SIG-M5 treated with dmso at 0.1 percent for 504 hours (cell line): ENCODE results near the gene ERICH6B.
"Not testable (repeated sequence)": the region's sequence is repeated elsewhere in the genome, so short reads cannot be mapped to it uniquely, and the experiment has no call there.

Experiments used
- DNase-seq: peaks from one replicate; lab custom pipeline; 2025; ENCODE audit not compliant: unreplicated experiment; lab: John Stamatoyannopoulos, UW

The ERICH6B gene

GRCh38 chr13:45615501-45616101 is at the start of gene ERICH6B:
Gene ERICH6B (minus strand): TSS chr13:45615739. CDS start chr13:45597005, 18,734 bp downstream.
- DNase-seq, result no peak

GRCh38 chr13:45662903-45663302 is 47.4 kb upstream of the ERICH6B start:
- DNase-seq, result not testable (repeated sequence)

- no peak for DNase-seq
Measured at GRCh38 chr13:45662162-45662561, 46.6 kb upstream of the ERICH6B start.

DNA sequence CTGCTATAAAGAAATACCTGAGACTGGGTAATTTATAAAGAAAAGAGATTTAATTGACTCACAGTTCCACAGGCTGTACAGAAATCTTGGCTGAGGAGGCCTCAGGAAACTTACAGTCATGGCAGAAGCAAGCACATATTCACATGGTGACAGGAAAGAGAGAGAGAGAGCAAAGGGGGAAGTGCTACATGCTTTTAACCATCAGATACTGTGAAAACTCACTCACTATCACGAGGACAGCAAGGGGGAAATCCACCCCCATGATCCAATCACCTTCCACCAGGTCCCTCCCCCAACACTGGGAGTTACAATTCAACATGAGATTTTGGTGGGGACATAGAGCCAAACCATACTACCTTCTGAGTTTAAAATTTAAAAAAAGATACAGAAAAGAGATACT is 44.9 kb upstream of the ERICH6B start:
- not testable (repeated sequence) for DNase-seq

GRCh38 chr13:45659536-45659935 is 44.0 kb upstream of the ERICH6B start:
- DNase-seq, result no peak

DNA sequence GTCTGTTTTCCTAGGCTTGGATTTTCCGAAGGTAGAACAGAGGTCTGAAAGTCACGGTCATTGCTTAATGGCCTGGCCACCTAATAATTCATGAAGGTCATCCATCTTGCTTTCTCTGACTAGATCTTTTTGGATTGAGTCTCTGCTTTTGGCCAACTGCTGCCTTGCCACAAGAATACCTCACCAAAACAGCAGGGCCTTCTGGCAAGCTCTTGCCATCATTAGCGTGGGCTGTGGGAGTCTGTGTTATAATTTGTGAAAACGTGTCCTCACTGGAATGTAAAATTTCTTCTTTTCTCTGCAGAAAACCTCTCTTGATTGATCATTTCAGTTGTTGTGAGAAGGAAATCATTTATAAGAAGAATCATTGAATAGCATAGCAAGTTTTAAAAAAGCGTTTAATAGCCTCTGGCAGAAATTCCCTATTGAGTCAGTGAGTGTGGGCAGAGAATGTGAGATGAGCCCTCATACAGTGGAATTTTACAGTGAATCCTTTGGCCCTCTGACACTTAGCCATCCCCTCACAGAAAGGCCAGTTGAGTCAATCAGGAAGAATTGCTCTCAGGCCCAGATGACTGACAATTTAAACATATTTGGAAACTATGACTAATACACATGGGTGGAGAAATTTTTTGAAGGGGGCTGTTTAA is 43.2 kb upstream of the ERICH6B start:
- DNase-seq, result no peak

- DNase-seq, result no peak
Measured at GRCh38 chr13:45654633-45655349, 39.3 kb upstream of the ERICH6B start.

DNA sequence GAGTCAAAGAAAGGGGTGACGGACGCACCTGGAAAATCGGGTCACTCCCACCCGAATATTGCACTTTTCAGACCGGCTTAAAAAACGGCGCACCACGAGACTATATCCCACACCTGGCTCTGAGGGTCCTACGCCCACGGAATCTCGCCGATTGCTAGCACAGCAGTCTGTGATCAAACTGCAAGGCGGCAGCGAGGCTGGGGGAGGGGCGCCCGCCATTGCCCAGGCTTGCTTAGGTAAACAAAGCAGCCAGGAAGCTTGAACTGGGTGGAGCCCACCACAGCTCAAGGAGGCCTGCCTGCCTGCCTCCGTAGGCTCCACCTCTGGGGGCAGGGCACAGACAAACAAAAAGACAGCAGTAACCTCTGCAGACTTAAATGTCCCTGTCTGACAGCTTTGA is 29.7 kb upstream of the ERICH6B start:
- DNase-seq, result not testable (repeated sequence)

- DNase-seq, result not testable (repeated sequence)
Measured at GRCh38 chr13:45642159-45642558, 26.6 kb upstream of the ERICH6B start.

- DNase-seq, result not testable (repeated sequence)
Measured at GRCh38 chr13:45635291-45635690, 19.8 kb upstream of the ERICH6B start.

GRCh38 chr13:45630791-45631190 is 15.3 kb upstream of the ERICH6B start:
- no peak for DNase-seq

- DNase-seq, result no peak
Measured at GRCh38 chr13:45629940-45630339, 14.4 kb upstream of the ERICH6B start.

DNA sequence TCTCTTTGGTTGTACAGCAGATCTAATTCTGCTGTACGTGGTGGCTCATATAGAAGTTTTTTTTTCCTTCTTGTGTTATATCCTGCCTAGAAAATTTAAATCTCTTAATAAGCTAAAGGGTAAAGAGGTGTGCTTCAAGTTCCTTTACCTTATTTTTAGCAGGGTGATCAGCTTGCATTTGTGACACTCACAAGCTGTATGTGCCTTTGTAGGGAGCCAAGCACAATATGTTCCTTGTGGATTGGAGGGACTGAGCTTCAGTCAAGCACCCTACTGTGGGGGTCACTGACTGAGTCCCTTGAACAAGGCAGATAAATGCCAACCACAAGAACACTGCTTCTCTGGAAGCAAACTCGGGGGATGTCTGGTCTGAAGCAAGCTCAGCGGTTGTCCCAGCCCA is 12.6 kb upstream of the ERICH6B start:
- no peak for DNase-seq

DNA sequence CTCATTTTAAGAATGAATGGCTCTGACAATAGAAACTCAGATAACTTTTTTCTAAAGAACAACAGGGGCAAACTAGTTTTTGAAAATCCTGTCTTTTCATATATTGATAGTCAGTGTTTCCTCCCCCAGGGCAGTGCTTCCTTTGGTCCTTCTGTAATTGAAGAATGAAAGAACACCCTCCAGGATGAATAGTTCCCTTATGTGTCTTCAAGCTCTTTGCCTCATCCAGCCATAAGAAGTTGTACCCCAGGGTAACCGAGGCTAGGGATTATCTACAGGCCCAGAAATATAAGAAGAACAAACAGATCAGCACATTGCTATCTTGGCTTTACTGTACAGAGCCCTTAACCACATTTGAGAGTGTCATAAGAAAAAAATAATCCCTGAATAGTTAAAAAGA is 12.1 kb upstream of the ERICH6B start:
- no peak for DNase-seq

DNA sequence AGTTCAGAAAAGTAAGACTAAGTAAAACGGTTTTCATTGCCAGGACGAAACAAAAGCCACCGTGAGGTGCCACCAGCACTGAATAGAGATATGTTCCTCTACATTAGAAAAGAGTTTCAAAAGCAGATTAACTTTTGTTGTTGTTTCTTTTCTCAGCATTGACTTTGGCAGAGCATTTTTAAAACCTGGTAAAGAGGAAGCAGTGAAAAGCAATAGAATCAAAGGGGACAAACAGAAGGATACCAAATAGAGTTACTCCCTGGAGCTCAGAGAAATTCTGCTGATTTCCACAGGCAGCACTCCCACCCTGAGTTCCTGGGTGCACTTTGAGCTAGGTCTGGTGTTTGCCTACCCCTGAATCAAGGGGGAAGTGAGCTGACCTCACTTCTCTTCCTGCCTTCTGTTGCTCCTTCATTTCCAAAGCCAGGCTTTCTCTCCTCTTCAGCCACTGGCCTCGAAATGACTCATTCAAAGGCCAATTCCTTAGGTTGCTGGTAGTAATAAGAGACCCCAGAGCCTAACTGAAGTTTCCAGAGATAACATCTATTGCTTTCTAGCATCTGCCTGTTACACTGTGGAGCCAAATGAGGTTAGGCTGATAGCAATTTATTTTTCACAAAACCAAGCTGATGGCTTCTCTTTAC is 11.3 kb upstream of the ERICH6B start:
- peak; percentile 11 for DNase-seq

- peak; percentile 11 for DNase-seq
Measured at GRCh38 chr13:45623516-45624090, 8.1 kb upstream of the ERICH6B start.

DNA sequence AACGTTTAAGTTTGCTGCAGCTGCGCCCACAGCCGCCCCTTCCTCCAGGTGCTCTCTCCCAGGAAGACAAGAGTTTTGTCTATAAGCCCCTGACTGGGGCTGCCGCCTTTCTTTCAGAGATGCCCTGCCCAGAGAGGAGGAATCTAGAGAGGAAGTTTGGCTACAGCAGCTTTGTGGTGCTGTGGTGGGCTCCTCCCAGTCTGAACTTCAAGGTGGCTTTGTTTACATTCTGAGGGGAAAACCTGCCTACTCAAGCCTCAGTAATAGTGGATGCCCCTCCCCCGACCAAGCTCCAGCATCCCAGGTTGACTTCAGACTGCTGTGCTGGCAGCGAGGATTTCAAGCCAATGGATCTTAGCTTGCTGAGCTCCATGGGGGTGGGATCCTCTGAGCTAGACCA is 6.4 kb upstream of the ERICH6B start:
- DNase-seq, result no peak

DNA sequence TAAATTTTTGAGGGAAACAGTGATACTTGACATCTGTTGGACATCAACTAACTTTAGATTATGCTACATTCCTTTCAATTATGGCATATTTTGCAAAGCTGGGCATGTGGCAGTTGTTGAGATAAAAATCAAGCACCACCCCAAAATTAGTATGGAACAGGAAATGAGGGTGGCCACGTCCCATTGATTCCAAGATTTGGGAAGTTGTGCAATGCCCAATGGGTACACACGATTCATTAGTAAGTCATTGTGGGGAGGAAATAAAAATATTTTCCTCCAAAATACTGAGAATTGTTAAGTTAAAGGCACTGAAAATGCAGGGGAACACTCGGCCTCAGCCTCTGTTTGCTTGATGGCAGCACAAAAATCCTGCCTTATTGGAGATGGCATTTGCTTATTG is 7.6 kb downstream of the ERICH6B start:
- no peak for DNase-seq

DNA sequence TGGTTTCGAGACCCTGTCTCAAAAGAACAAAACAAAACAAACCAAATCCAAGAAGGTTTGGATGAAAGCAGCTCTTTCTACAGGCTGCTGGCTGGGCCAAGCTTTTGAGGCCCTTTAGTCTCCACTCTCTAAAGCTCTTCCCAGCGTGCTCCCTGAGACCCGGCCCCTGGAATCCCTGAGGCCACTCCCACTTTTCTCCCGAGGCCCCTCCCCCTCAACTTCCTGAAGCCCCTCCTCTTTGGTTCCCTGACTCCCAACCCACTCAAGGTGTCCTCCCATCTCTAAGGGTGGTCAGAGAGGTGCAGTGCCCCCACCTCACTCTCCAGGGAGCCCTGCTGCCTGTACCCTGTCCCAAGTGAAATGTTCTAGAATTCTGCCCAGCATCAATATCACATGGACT is 10.6 kb downstream of the ERICH6B start:
- no peak for DNase-seq

GRCh38 chr13:45603338-45603737 is 12.2 kb downstream of the ERICH6B start:
- no peak for DNase-seq
